HepG2 (cell line): ENCODE measurements around the gene CARD16. TPM values are rescaled to one million over a fixed set of nuclear protein-coding genes. Genes with fewer than 3 reads are reported as not detected.

Experiments
- ARID5B ChIP-seq: IDR thresholded peaks from 2 replicates; pipeline ENCODE4 v1.4.0; 2020; ENCODE audit warnings: mild to moderate bottlenecking, missing genetic modification reagents
- BHLHE40 ChIP-seq: IDR thresholded peaks from 2 replicates; pipeline ENCODE4 v1.6.1; 2011; ENCODE audit warnings: low read length, improper control_type of control experiment
- EHMT2 ChIP-seq: fragments of 200-600 bp; sonication (generic); IDR thresholded peaks from 2 replicates; pipeline ENCODE4 v1.7.0; 2017; ENCODE audit warnings: antibody characterized with exemption, low read depth, low read length, borderline replicate concordance
- ETV5 ChIP-seq: IDR thresholded peaks from 2 replicates; pipeline ENCODE4 v1.6.1; 2018; ENCODE audit warnings: missing biosample characterization, missing genetic modification reagents, inconsistent platforms, borderline replicate concordance
- FOSL2 ChIP-seq: sonication (generic); formaldehyde crosslinking; IDR thresholded peaks from 2 replicates; pipeline ENCODE4 v1.4.0; 2020; ENCODE audit warnings: missing genetic modification reagents
- FOXA3 ChIP-seq: IDR thresholded peaks from 2 replicates; pipeline ENCODE4 v1.6.1; 2016; ENCODE audit warnings: missing genetic modification reagents, missing compliant biosample characterization
- GABPA ChIP-seq, 2 experiments: IDR thresholded peaks; 2 replicates each; pipeline ENCODE4 v1.6.1; 2011 to 2016; ENCODE audit warnings: low read depth in 2 of 2, low read length in 1 of 2, missing biosample characterization in 1 of 2, missing genetic modification characterization in 1 of 2
- GABPB1 ChIP-seq: IDR thresholded peaks from 2 replicates; pipeline ENCODE4 v1.6.1; 2016; ENCODE audit warnings: mild to moderate bottlenecking, missing genetic modification reagents, moderate library complexity, missing compliant biosample characterization
- GATAD2A ChIP-seq: IDR thresholded peaks from 2 replicates; pipeline ENCODE4 v1.6.1; 2016
- HNF4A ChIP-seq: sonication (generic); formaldehyde crosslinking; IDR thresholded peaks from 2 replicates; pipeline ENCODE4 v1.4.0; 2020; ENCODE audit warnings: missing genetic modification reagents
- MAF1 ChIP-seq: sonication (generic); formaldehyde crosslinking; IDR thresholded peaks from 2 replicates; pipeline ENCODE4 v1.5.0; 2020; ENCODE audit warnings: missing genetic modification reagents, borderline replicate concordance
- NR2C2 ChIP-seq: sonication (generic); formaldehyde crosslinking; IDR thresholded peaks from 2 replicates; pipeline ENCODE4 v1.4.0; 2020; ENCODE audit warnings: missing genetic modification reagents, mild to moderate bottlenecking, moderate library complexity, borderline replicate concordance
- RBM39 ChIP-seq: fragments of 200-400 bp; formaldehyde crosslinking; IDR thresholded peaks from one replicate; pipeline ENCODE4 v1.6.1; 2018; ENCODE audit warnings: antibody characterized with exemption, mild to moderate bottlenecking, low read depth, low read length; ENCODE audit not compliant: poor library complexity, severe bottlenecking
- SALL1 ChIP-seq: sonication (generic); formaldehyde crosslinking; IDR thresholded peaks from 2 replicates; pipeline ENCODE4 v1.8.0; 2022; ENCODE audit warnings: mild to moderate bottlenecking, missing genetic modification reagents
- STAG1 ChIP-seq: sonication (generic); formaldehyde crosslinking; IDR thresholded peaks from 2 replicates; pipeline ENCODE4 v1.4.0; 2020; ENCODE audit warnings: missing genetic modification reagents
- TOPORS ChIP-seq: sonication (generic); formaldehyde crosslinking; IDR thresholded peaks from 2 replicates; pipeline ENCODE4 v1.8.0; 2023; ENCODE audit warnings: mild to moderate bottlenecking, missing genetic modification reagents
- UBTF ChIP-seq: sonication (generic); formaldehyde crosslinking; IDR thresholded peaks from 2 replicates; pipeline ENCODE4 v1.4.0; 2020; ENCODE audit warnings: mild to moderate bottlenecking, missing genetic modification reagents
- ZHX1 ChIP-seq: sonication (generic); formaldehyde crosslinking; IDR thresholded peaks from 2 replicates; pipeline ENCODE4 v1.8.1; 2022; ENCODE audit warnings: low read depth, mild to moderate bottlenecking, missing genetic modification reagents
- ZMYM4 ChIP-seq: sonication (generic); formaldehyde crosslinking; IDR thresholded peaks from 2 replicates; pipeline ENCODE4 v1.8.1; 2023; ENCODE audit warnings: mild to moderate bottlenecking, missing genetic modification reagents
- ZNF225 ChIP-seq: sonication (generic); formaldehyde crosslinking; IDR thresholded peaks from 2 replicates; pipeline ENCODE4 v1.4.0; 2020; ENCODE audit warnings: mild to moderate bottlenecking, missing genetic modification reagents
- ZNF44 ChIP-seq: sonication (generic); formaldehyde crosslinking; IDR thresholded peaks from 2 replicates; pipeline ENCODE4 v1.5.1; 2020; ENCODE audit warnings: mild to moderate bottlenecking, missing genetic modification reagents
- ZNF781 ChIP-seq: sonication (generic); formaldehyde crosslinking; IDR thresholded peaks from 2 replicates; pipeline ENCODE4 v1.5.1; 2020; ENCODE audit warnings: borderline replicate concordance, mild to moderate bottlenecking, missing genetic modification reagents; ENCODE audit errors: not compliant biosample characterization
- polyA plus RNA-seq, 8 experiments: library from polyadenylated mRNA; depleted of rRNA in 3 of 8; stranded (reverse) in 7 of 8; unstranded in 1 of 8; fragments of >200 nt; fragmentation: Illumina TruSeq in 4 of 8; extraction: Trizol in 4 of 8; gene quantifications; 2 replicates each; pipeline versions ENCODE4 v1.2.1 to v1.2.3, GENCODE V29; 2011 to 2016; ENCODE audit warnings: low read depth in 4 of 8, missing spikeins in 1 of 8, mixed read lengths in 1 of 8; ENCODE audit not compliant: insufficient read depth in 1 of 8
- total RNA-seq, 5 experiments: library from RNA; depleted of rRNA; stranded (reverse); fragments of >200 nt; fragmentation: Illumina TruSeq; extraction: Trizol; gene quantifications; 2 replicates each; pipeline ENCODE4 v1.2.3, GENCODE V29; 2016; ENCODE audit warnings: low read depth in 1 of 5

Gene CARD16
- total and polyA plus RNA-seq, 2 of the 13 experiments (the other 11 are each of a cell fraction or from before 2014, with no cell fraction given) = 0.34 TPM; not detected in 1

- TF ChIP-seq ARID5B (CRISPR knock-in tag) (peak; percentile 44), BHLHE40 (0 out of 2 replicates have a peak, but pooled peaks have one; percentile 10), HNF4A (0 out of 2 replicates have a peak, but pooled peaks have one; percentile 18), ZHX1 (CRISPR knock-in tag) (no peak), ETV5 (CRISPR knock-in tag) (peak; percentile 29; the same call in 1 of the 2 replicates), SALL1 (peak; percentile 44; the same call in 1 of the 2 replicates), FOSL2 (CRISPR knock-in tag) (peak; percentile 73), MAF1 (CRISPR knock-in tag) (no peak), ZNF781 (CRISPR knock-in tag) (no peak), NR2C2 (no peak), ZMYM4 (CRISPR knock-in tag) (peak; percentile 29; the same call in 1 of the 2 replicates), GABPB1 (CRISPR knock-in tag) (peak; percentile 32; the same call in 1 of the 2 replicates), GATAD2A (CRISPR knock-in tag) (peak; percentile 55; the same call in 1 of the 2 replicates), RBM39 (no peak), GABPA (IDR thresholded peaks at IDR 0.05; ENCODE audit: low read depth, low read length) (no peak), GABPA (CRISPR knock-in tag; IDR thresholded peaks at IDR 0.05; ENCODE audit: low read depth) (peak; percentile 57), EHMT2 (0 out of 2 replicates have a peak, but pooled peaks have one; percentile 8), FOXA3 (CRISPR knock-in tag) (peak; percentile 10; the same call in 1 of the 2 replicates), TOPORS (CRISPR knock-in tag) (no peak), STAG1 (CRISPR knock-in tag) (0 out of 2 replicates have a peak, but pooled peaks have one; percentile 11), ZNF225 (no peak), UBTF (no peak), ZNF44 (CRISPR knock-in tag) (no peak)
Measured at GRCh38 chr11:105000167-105000566, 45.0 kb downstream of the CARD16 start (continued).
